Esophagus squamous epithelium (tissue), 4 donors: ENCODE results near the gene FRMD6.

Experiments used
- CTCF ChIP-seq, 6 experiments: fragments of 450-650 bp in 4 of 6; fragments of 200-600 bp in 2 of 6; sonication (generic) in 2 of 6; IDR thresholded peaks; one replicate each; pipeline ENCODE4 v1.5.1; 2016 to 2019; ENCODE audit warnings: antibody characterized with exemption in 6 of 6, mild to moderate bottlenecking in 4 of 6, moderate library complexity in 4 of 6
- POLR2A ChIP-seq, 4 donors: fragments of 450-650 bp; IDR thresholded peaks; one replicate each; pipeline ENCODE4 v1.6.1; 2017; ENCODE audit warnings: antibody characterized with exemption in 4 of 4, mild to moderate bottlenecking in 4 of 4, moderate library complexity in 3 of 4

GRCh38 chr14:51707327-51707726, 55.6 kb downstream of the FRMD6 start:
- TF ChIP-seq POLR2A (IDR thresholded peaks at IDR 0.05) (no peak), CTCF (IDR thresholded peaks at IDR 0.05) (no peak)
